GM18505 (cell line): ENCODE measurements around the gene RAB1B.
A peak's percentile ranks its signal among the peaks of the same experiment; 100 is the strongest.
"Not testable (repeated sequence)": the region's sequence is repeated elsewhere in the genome, so short reads cannot be mapped to it uniquely, and the experiment has no call there.

Source experiments
- ATAC-seq: cut with Tn5 transposase; IDR thresholded peaks from one replicate; pipeline ENCODE4 v1.9.1; 2021; ENCODE audit not compliant: unreplicated experiment
- POLR2A ChIP-seq: IDR thresholded peaks from 4 replicates; pipeline ENCODE4 v1.6.1; 2011; ENCODE audit warnings: borderline replicate concordance; ENCODE audit not compliant: insufficient read depth, insufficient read length; ENCODE audit errors: extremely low read depth

Gene RAB1B

GRCh38 chr11:66266378-66267038 lies 1.9 kb upstream of the RAB1B start:
- ATAC-seq = no peak
- no peak for TF ChIP-seq POLR2A

GRCh38 chr11:66267039-66267378 lies 1.4 kb upstream of the RAB1B start:
- no peak for ATAC-seq

DNA sequence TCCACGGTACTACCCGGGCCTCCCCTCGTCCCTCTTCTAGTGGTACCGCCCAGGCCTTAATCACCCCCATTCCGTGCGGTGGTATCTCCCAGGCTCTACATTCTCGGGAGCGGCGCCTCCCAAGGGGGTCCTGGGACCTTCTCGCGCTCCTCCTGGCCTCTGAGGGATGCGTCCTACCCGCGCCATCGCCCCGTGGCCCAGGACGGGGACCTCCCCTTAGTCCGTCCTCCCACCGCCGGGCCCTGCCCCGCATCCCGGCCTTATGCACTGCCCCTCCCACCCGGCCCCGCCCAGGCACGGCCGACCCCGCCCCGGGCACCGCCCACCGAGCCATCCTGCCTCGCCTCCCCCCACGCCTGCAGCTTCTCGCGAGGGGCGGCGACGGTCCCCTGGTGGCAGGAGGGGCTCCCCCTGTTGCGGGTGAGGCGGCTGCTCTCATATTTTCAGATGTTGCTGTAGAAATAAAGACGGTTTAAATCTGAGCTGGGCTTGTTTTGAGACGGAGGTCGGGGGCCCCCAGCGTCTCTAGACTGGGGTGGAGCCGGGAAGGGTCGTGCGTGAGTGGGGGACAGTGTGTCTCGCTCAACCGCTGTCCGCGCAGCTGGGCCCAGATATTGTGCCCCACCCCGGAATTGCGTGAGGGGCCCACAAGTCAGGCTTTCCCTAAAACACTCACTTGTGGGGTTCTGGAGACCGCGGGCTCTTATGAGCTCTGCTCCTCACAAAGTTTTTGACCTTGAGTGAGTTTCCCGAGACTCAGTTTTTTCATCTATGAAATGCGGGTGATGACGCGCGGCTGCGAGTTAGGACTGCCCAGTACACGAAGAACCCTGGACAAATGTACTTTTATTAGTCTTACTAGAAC lies 828 bp upstream of the RAB1B start:
- ATAC-seq = peak; percentile 36
- peak; percentile 42 for TF ChIP-seq POLR2A

More at GRCh38 chr11:66267039-66267378, 1.4 kb upstream of the RAB1B start:
- TF ChIP-seq POLR2A = no peak

DNA sequence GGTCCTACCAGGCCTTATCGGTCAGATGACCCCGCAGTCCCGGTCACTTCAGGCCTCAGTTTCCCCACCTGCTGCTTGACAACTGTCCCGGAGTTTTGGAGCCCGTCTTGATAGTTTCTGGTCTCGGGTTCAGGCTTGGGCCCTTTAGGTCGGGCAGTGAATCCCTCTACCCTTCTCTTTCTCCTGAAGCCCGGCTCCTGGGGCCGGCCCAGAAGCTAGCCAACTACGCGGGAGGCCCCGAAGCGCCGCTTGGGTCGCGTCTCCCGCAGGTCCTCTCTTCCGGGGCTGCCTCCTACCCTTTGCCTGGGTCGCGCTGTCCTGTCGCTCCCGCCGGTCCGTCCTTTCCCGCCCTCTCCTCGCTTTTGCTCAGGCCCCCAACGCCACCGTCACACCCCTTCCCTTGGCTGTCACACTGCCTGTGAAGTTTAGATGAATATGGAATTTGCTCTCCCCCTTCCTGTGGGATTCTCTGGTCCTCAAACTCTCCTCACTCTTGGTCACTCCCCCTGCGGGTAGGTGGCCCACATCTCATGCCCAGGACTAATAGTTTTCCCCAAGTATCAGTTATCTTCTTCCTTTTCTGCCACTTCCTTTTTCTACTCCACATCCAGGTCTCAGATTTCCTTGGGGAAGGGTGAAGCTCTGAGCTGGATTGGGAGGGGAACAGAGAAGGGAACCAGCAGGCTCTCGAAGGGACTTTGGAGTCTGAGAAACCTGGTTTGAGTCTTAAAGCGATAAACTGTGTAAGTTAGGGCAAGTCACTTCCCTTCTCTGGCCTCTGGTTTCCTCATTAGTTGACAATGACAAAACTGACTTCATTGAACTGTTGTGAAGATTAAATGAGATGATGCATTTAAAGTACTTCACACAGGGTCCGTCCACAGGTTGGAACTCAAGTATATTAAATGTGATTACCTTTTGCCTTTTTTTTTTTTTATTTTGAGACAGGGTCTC lies 790 bp downstream of the RAB1B start:
- no peak for TF ChIP-seq POLR2A
- ATAC-seq = no peak

DNA sequence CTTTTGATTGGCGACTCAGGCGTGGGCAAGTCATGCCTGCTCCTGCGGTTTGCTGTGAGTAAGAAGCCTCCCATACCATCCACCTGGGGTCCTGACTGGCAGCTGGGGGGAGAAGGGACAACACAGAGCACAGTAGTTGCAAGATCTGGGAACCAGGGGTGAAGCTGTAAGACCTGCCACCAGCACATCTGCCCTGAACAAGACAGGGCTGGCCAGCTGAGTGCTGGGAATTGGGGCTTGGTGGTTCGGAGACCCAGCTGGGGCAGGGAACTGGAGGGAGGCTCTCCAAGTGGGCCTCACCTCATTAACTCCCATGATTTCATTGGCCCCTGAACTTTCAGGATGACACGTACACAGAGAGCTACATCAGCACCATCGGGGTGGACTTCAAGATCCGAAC lies 3.4 kb downstream of the RAB1B start:
- TF ChIP-seq POLR2A = no peak
- ATAC-seq = no peak

DNA sequence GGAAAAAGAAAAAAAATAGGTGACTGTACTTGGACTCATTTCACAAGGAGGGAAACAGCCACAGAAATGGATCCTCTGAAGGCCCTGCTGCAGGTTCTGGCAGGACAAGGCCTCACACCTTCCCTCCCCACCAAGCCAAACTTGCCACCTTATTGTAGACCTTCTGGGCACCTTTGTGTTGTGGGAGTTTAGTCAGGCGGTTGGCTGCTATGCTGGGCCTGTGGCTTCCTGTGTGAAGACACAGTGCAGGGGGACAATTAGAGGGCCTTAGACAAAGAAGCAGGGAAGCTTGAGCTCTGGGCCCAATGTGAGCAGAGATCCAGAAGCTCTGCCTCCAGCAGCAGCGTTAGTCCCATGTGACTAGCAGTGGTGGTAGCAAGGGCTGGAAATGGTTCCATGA lies 4.2 kb downstream of the RAB1B start:
- no peak for TF ChIP-seq POLR2A
- ATAC-seq = no peak

DNA sequence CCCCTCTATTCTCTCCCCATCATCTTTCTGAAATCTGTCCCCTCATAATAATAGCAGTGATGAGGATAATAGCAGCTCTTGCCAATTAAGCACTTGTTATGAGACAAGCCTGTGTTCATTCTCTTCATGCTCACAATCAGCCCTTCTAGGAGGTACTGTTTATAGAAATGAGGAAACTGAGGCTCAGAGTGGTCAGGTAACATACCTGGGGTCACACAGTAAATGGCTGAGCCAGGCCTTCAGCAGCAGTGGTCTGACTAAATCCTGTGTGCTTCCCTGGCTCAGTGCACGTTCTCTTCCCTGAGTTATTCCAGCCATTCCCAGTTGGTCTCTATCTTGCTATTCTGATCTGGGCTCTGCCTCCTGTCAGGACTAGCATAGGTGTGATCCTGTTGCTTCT lies 5.8 kb downstream of the RAB1B start:
- no peak for TF ChIP-seq POLR2A
- ATAC-seq = no peak

DNA sequence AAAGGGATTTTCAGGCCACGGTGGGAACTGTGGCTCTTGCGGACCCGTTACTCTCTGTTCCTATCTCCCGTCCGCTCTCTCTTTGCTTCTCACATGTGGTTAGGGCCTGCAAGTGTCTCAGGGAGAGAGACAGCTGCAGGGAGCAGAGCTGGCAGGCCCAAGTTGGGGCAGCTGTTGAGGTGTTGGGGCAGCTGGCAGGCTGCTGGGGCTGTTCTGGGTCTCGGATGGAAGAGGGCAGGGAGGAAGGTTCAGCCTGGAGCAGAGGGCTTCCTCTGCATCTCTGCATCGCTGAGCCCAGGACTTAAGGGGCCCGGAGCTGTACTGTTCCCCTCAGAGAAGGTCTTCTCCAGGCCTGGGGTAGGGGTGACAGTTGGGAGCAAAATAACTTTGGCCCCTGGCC lies 7.0 kb downstream of the RAB1B start:
- TF ChIP-seq POLR2A = no peak
- ATAC-seq = no peak

DNA sequence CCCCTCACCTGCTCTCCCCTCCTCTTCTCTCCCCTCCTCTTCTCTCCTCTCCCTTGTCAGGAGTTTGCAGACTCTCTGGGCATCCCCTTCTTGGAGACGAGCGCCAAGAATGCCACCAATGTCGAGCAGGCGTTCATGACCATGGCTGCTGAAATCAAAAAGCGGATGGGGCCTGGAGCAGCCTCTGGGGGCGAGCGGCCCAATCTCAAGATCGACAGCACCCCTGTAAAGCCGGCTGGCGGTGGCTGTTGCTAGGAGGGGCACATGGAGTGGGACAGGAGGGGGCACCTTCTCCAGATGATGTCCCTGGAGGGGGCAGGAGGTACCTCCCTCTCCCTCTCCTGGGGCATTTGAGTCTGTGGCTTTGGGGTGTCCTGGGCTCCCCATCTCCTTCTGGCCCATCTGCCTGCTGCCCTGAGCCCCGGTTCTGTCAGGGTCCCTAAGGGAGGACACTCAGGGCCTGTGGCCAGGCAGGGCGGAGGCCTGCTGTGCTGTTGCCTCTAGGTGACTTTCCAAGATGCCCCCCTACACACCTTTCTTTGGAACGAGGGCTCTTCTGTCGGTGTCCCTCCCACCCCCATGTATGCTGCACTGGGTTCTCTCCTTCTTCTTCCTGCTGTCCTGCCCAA lies 7.7 kb downstream of the RAB1B start:
- ATAC-seq = no peak
- TF ChIP-seq POLR2A = no peak

- ATAC-seq = not testable (repeated sequence)
Measured at GRCh38 chr11:66276619-66277018, 8.2 kb downstream of the RAB1B start.

DNA sequence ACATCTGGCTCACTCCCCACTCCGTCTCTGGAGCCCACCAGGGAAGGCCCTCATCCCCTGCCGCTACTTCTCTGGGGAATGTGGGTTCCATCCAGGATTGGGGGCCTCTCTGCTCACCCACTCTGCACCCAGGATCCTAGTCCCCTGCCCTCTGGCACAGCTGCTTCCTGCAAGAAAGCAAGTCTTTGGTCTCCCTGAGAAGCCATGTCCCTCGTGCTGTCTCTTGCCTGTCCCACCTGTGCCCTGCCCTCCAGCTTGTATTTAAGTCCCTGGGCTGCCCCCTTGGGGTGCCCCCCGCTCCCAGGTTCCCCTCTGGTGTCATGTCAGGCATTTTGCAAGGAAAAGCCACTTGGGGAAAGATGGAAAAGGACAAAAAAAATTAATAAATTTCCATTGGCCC lies 8.6 kb downstream of the RAB1B start:
- not testable (repeated sequence) for ATAC-seq

GRCh38 chr11:66277471-66278362 lies 9.3 kb downstream of the RAB1B start, which contains the start of gene CNIH2:
Gene CNIH2, plus strand, starts transcription at chr11:66278175. Its CDS starts 282 bp downstream, at chr11:66278457.
- ATAC-seq = no peak
- TF ChIP-seq POLR2A = peak; percentile 32
